Measurements from ENCODE around the gene UCHL5. TPM values are rescaled to one million over a fixed set of nuclear protein-coding genes. Genes with fewer than 3 reads are reported as not detected.

UCHL5 gene
- total RNA-seq, 4 donors from 2014 or later, result 26.0 to 40.6 (median 30.7) TPM

- Histone ChIP-seq H3K4me3 (no peak overlapping the region), H3K27me3 (no peaks in the 10 kb centered on the region), H3K4me1 (peaks cover 15 to 30% of the 10 kb centered on the region in 2 donors), H3K27ac (peak overlapping the region in 2 of 4 donors; percentile 26 to 45), H3K36me3 (peaks cover 0 to 6% of the 10 kb centered on the region in 2 donors), H3K9me3 (no peaks in the 10 kb centered on the region)
- no peak for ATAC-seq
- no peak for TF ChIP-seq POLR2A (IDR thresholded peaks at IDR 0.05)
- TF ChIP-seq CTCF (IDR thresholded peaks at IDR 0.05 in 4 of 5, conservative IDR thresholded peaks at IDR 0.05 in 1 of 5), result no peak
- in situ Hi-C loops (cut with MboI; ENCODE audit: low sequenced_read_pairs in 4 of 4) (no loop called here), intact Hi-C loops (cut with DNase I; ENCODE audit: low total_unique reads) (no loop called here)
- DNase-seq, result no peak
Observed at GRCh38 chr1:193070386-193070753, 11.2 kb upstream of the UCHL5 start.

- Histone ChIP-seq H3K27ac (peak overlapping the region in 1 of 4 donors; percentile 45), H3K36me3 (peaks cover 0 to 6% of the 10 kb centered on the region in 2 donors), H3K4me1 (peaks cover 15 to 25% of the 10 kb centered on the region in 2 donors), H3K27me3 (no peaks in the 10 kb centered on the region), H3K9me3 (no peaks in the 10 kb centered on the region), H3K4me3 (no peak overlapping the region)
- ATAC-seq (no peak), DNase-seq (no peak)
- no peak for TF ChIP-seq CTCF (IDR thresholded peaks at IDR 0.05 in 4 of 5, conservative IDR thresholded peaks at IDR 0.05 in 1 of 5)
- no peak for TF ChIP-seq POLR2A (IDR thresholded peaks at IDR 0.05)
- intact Hi-C loops (cut with DNase I; ENCODE audit: low total_unique reads) (no loop called here), in situ Hi-C loops (cut with MboI; ENCODE audit: low sequenced_read_pairs in 4 of 4) (loop anchor here in 1 of 4 donors (10.0 kb wide), 1 partner anchor 55 kb away; the partner anchor contains the start of gene CDC73)
Observed at GRCh38 chr1:193069748-193070385, 10.7 kb upstream of the UCHL5 start.

DNA sequence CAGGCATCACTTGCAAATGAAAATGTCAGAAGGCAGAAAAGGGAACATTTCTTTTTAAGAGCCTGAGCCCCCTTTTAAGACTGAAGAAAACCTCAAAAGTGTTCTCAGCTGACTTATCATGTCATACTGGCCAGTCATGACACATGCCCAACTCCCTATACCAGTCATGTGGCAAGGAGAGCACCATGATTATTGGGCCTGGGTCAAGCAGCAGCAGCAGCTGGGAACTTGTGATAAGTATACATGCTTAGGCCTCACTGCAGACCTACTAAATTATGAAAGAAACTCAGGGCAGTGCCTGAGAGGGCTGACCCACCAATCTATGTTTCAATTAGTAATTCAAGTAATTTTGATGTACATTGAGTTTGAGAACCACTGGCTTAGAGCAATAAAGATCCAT is 8.9 kb upstream of the UCHL5 start:
- no peak overlapping the region for H3K27ac ChIP-seq
- in situ Hi-C loops (cut with MboI; ENCODE audit: low sequenced_read_pairs in 4 of 4) (loop anchor here in 1 of 4 donors (10.0 kb wide), 1 partner anchor 57 kb away; the partner anchor contains the start of gene CDC73), intact Hi-C loops (cut with DNase I; ENCODE audit: low total_unique reads) (no loop called here)
- H3K4me3 ChIP-seq, result no peak overlapping the region
- DNase-seq (no peak), ATAC-seq (no peak)
- H3K9me3 ChIP-seq, result no peaks in the 10 kb centered on the region
- no peaks in the 10 kb centered on the region for H3K27me3 ChIP-seq
- no peak for TF ChIP-seq CTCF (IDR thresholded peaks at IDR 0.05 in 4 of 5, conservative IDR thresholded peaks at IDR 0.05 in 1 of 5)
- TF ChIP-seq POLR2A (IDR thresholded peaks at IDR 0.05), result no peak
- H3K4me1 ChIP-seq, result peaks cover 21 to 23% of the 10 kb centered on the region in 2 donors
- peaks cover 0 to 6% of the 10 kb centered on the region in 2 donors for H3K36me3 ChIP-seq

DNA sequence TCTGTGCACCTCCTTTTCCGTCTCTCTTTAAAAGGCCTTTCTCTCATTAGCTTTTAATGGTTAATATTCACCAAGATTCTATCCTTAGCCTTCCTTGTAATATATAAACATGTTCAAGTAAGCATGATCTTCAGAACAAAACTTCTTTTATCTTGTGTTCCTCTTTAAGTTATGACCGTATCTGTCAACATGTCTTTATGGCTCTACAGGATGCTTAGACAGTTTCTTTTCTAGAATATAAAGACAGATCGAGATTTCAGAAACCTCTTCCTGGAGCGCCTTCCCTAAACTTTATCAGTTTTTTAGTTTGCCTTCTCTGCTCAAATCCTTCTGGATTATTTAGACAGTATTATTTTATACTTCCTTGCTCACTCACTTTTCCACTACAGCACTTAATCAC is 7.4 kb upstream of the UCHL5 start:
- intact Hi-C loops (cut with DNase I; ENCODE audit: low total_unique reads), result no loop called here
- Histone ChIP-seq H3K4me3 (no peak overlapping the region), H3K4me1 (peaks cover 23 to 25% of the 10 kb centered on the region in 2 donors), H3K9me3 (no peaks in the 10 kb centered on the region), H3K27ac (no peak overlapping the region), H3K27me3 (no peaks in the 10 kb centered on the region), H3K36me3 (peaks cover 0 to 6% of the 10 kb centered on the region in 2 donors)
- no peak for TF ChIP-seq CTCF (IDR thresholded peaks at IDR 0.05 in 4 of 5, conservative IDR thresholded peaks at IDR 0.05 in 1 of 5)
- no peak for TF ChIP-seq POLR2A (IDR thresholded peaks at IDR 0.05)
- ATAC-seq (no peak), DNase-seq (no peak)
- in situ Hi-C loops (cut with MboI; ENCODE audit: low sequenced_read_pairs in 4 of 4), result loop anchor here in 1 of 4 donors (10.0 kb wide), 1 partner anchor 58 kb away; the partner anchor contains the start of gene CDC73
